HEK293T (cell line): Measurements from ENCODE around the gene PSMB9.

Experiments
- BHLHE40 ChIP-seq: fragments of 450-650 bp; IDR thresholded peaks from 2 replicates; pipeline ENCODE4 v1.6.1; 2016; ENCODE audit warnings: mild to moderate bottlenecking, moderate library complexity, borderline replicate concordance
- CTBP1 ChIP-seq: fragments of 450-650 bp; IDR thresholded peaks from 2 replicates; pipeline ENCODE4 v1.6.1; 2016; ENCODE audit warnings: borderline replicate concordance
- ELF4 ChIP-seq: fragments of 450-650 bp; IDR thresholded peaks from 2 replicates; pipeline ENCODE4 v1.6.1; 2017; ENCODE audit warnings: antibody characterized with exemption
- FOXK2 ChIP-seq: fragments of 450-650 bp; IDR thresholded peaks from 2 replicates; pipeline ENCODE4 v1.6.1; 2016; ENCODE audit warnings: mild to moderate bottlenecking
- HDGF ChIP-seq: fragments of 450-650 bp; IDR thresholded peaks from 2 replicates; pipeline ENCODE4 v1.6.1; 2017; ENCODE audit warnings: antibody characterized with exemption, borderline replicate concordance
- L3MBTL2 ChIP-seq: fragments of 450-650 bp; conservative IDR thresholded peaks from 2 replicates; pipeline ENCODE4 v1.6.1; 2016; ENCODE audit warnings: mild to moderate bottlenecking
- LEF1 ChIP-seq: fragments of 450-650 bp; IDR thresholded peaks from 2 replicates; pipeline ENCODE4 v1.6.1; 2017; ENCODE audit warnings: mild to moderate bottlenecking, borderline replicate concordance
- PKNOX1 ChIP-seq: fragments of 450-650 bp; IDR thresholded peaks from 2 replicates; pipeline ENCODE4 v1.6.1; 2016
- SP1 ChIP-seq: fragments of 450-650 bp; IDR thresholded peaks from 2 replicates; pipeline ENCODE4 v1.6.1; 2017
- TARDBP ChIP-seq: fragments of 450-650 bp; IDR thresholded peaks from 2 replicates; pipeline ENCODE4 v1.6.1; 2016
- ZNF384 ChIP-seq: fragments of 450-650 bp; IDR thresholded peaks from 2 replicates; pipeline ENCODE4 v1.6.1; 2016

GRCh38 chr6:32840604-32841246 is 13.3 kb upstream of the PSMB9 start:
- TF ChIP-seq SP1 = no peak
- TF ChIP-seq CTBP1 = no peak
- no peak for TF ChIP-seq HDGF
- TF ChIP-seq BHLHE40 = no peak
- no peak for TF ChIP-seq ELF4
- no peak for TF ChIP-seq L3MBTL2
- TF ChIP-seq PKNOX1 = no peak
- TF ChIP-seq FOXK2 = no peak
- no peak for TF ChIP-seq TARDBP
- no peak for TF ChIP-seq LEF1
- TF ChIP-seq ZNF384 = no peak
